Upper lobe of left lung (tissue), 6 donors: ENCODE measurements around the gene KATNAL1. TPM values are rescaled to one million over a fixed set of nuclear protein-coding genes. Genes with fewer than 3 reads are reported as not detected.

Experiments used
- ATAC-seq, 2 donors: fragments of 200-7000 bp; cut with Tn5 transposase; one replicate each; pipeline ENCODE4 v1.9.1; 2022; ENCODE audit warnings: mild to moderate bottlenecking in 2 of 2, moderate library complexity in 2 of 2; ENCODE audit not compliant: low FRiP score in 2 of 2
- DNase-seq, 2 donors: peaks; one replicate each; pipeline ENCODE4 v3.0.0-alpha.2; 2019 to 2020
- H3K27ac ChIP-seq, 4 donors: fragments of 200-600 bp; sonication (generic); one replicate each; pipeline ENCODE4 v1.5.1; 2016 to 2019
- H3K27me3 ChIP-seq, 4 donors: fragments of 200-600 bp; sonication (generic); one replicate each; pipeline ENCODE4 v1.5.1; 2017 to 2019
- H3K36me3 ChIP-seq, 4 donors: fragments of 200-600 bp; sonication (generic); one replicate each; pipeline ENCODE4 v1.5.1; 2016 to 2019
- H3K4me1 ChIP-seq, 4 donors: fragments of 200-600 bp; sonication (generic); one replicate each; pipeline ENCODE4 v1.5.1; 2018 to 2019
- H3K4me3 ChIP-seq, 4 donors: fragments of 200-600 bp; sonication (generic); one replicate each; pipeline ENCODE4 v1.5.1; 2017 to 2019; ENCODE audit warnings: mild to moderate bottlenecking in 2 of 4, moderate library complexity in 1 of 4
- H3K9me3 ChIP-seq, 4 donors: fragments of 200-600 bp; sonication (generic); one replicate each; pipeline ENCODE4 v1.5.1; 2018 to 2019
- CTCF ChIP-seq, 6 experiments: fragments of 450-650 bp in 4 of 6; fragments of 200-600 bp in 2 of 6; sonication (generic) in 2 of 6; IDR thresholded peaks; one replicate each; pipeline ENCODE4 v1.5.1; 2016 to 2019; ENCODE audit warnings: antibody characterized with exemption in 6 of 6
- EP300 ChIP-seq, 4 donors: sonication (generic); formaldehyde crosslinking; IDR thresholded peaks; one replicate each; pipeline ENCODE4 v1.5.1; 2017; ENCODE audit warnings: antibody characterized with exemption in 4 of 4, control low read depth in 2 of 4
- POLR2A ChIP-seq, 4 donors: fragments of 450-650 bp; IDR thresholded peaks; one replicate each; pipeline ENCODE4 v1.5.1; 2016 to 2017; ENCODE audit warnings: antibody characterized with exemption in 4 of 4, mild to moderate bottlenecking in 2 of 4
- POLR2AphosphoS5 ChIP-seq, 2 donors: sonication (generic); formaldehyde crosslinking; IDR thresholded peaks; one replicate each; pipeline ENCODE4 v1.5.1; 2017; ENCODE audit warnings: antibody characterized with exemption in 2 of 2
- WGBS, 2 donors: methylation state at CpG; one replicate each; pipeline ENCODE4 v1.1.5; 2017 to 2018; 5-methylcytosine and 5-hydroxymethylcytosine counted together
- total RNA-seq, 6 donors: library from RNA; depleted of rRNA in 4 of 6; stranded (reverse); fragments of >200 nt in 4 of 6; gene quantifications; one replicate each; pipeline versions ENCODE4 v1.1.0 to v1.2.1, GENCODE V29; 2016 to 2021
- donor health status: DM: no; HTN: no; CAD: no; lungs with moderate emphysema.
- donor health status: DM: no; HTN: yes; CAD: no; lungs with severe emphysema.

Gene KATNAL1
- total RNA-seq, 6 donors from 2014 or later, result 5.7 to 35.5 (median 13.9) TPM

DNA sequence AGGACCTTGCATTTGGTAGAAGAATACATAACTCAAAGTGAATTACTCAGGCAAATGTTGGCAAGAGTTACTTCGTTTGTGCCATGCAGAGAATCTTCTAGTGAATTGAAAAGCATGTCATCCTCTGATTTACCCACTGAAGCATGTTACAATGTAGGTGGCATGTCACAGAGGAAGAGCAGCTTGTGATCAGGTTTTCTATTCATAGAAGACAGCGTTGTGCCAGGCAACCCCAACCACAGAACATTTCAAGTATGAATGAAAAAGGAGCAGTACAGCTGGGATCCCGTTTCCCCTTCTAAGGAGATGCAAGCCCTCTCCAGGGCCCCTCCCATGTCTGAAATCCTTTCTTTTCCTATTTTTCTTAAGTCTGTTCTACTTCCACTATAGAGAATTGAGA lies 6.0 kb upstream of the KATNAL1 start:
- Histone ChIP-seq H3K27me3 (no peaks in the 10 kb centered on the region), H3K36me3 (no peaks in the 10 kb centered on the region), H3K27ac (no peak overlapping the region), H3K4me1 (peaks cover 5 to 15% (median 11%) of the 10 kb centered on the region in 4 donors), H3K9me3 (no peaks in the 10 kb centered on the region), H3K4me3 (no peak overlapping the region)
- no peak for ATAC-seq
- TF ChIP-seq POLR2AphosphoS5 (IDR thresholded peaks at IDR 0.05) (no peak), POLR2A (IDR thresholded peaks at IDR 0.05) (no peak), EP300 (IDR thresholded peaks at IDR 0.05) (no peak), CTCF (IDR thresholded peaks at IDR 0.05) (no peak)
- no peak for DNase-seq
- WGBS, 2 donors, result 47 to 50% methylated on average over 3 of the region's 3 CpGs

DNA sequence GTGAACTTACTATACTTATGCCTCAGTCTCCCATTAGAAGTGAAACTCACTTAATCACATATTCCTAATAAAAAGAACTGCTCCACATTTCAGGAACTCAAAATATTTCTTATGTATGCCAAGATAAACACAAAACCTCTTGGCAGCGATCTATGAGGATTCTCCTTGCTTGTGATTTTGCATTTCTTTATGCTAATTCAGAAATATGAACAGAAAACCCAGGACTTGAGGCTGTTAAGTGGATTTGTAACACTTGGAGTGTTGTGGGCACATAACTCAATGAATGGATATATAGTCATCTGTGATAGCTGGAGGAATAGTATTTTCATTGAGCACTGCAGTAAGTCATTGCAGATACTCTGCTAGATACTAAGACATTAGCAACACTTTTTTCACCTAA lies 5.6 kb upstream of the KATNAL1 start:
- H3K27me3 ChIP-seq, result no peaks in the 10 kb centered on the region
- ATAC-seq (no peak), DNase-seq (no peak)
- H3K36me3 ChIP-seq, result no peaks in the 10 kb centered on the region
- no peak overlapping the region for H3K27ac ChIP-seq
- TF ChIP-seq POLR2AphosphoS5 (IDR thresholded peaks at IDR 0.05) (no peak), EP300 (IDR thresholded peaks at IDR 0.05) (no peak), CTCF (IDR thresholded peaks at IDR 0.05) (no peak), POLR2A (IDR thresholded peaks at IDR 0.05) (no peak)
- H3K4me1 ChIP-seq, result peaks cover 7 to 16% (median 13%) of the 10 kb centered on the region in 4 donors
- no peaks in the 10 kb centered on the region for H3K9me3 ChIP-seq
- WGBS, 2 donors, result 34 to 68% methylated on average over 1 of the region's 1 CpG
- H3K4me3 ChIP-seq, result no peak overlapping the region

- ATAC-seq (no peak), DNase-seq (peak in 1 of 2 donors; percentile 84)
- 51 to 61% methylated on average over 4 of the region's 4 CpGs for WGBS, 2 donors
- TF ChIP-seq POLR2AphosphoS5 (IDR thresholded peaks at IDR 0.05) (peak; percentile 22 to 24), EP300 (IDR thresholded peaks at IDR 0.05) (peak in 1 of 4 donors; percentile 78), CTCF (IDR thresholded peaks at IDR 0.05) (no peak), POLR2A (IDR thresholded peaks at IDR 0.05) (no peak)
- Histone ChIP-seq H3K27ac (peak overlapping the region in 1 of 4 donors; percentile 95), H3K9me3 (no peaks in the 10 kb centered on the region), H3K4me1 (peaks cover 18 to 42% (median 25%) of the 10 kb centered on the region in 4 donors), H3K4me3 (no peak overlapping the region), H3K27me3 (no peaks in the 10 kb centered on the region), H3K36me3 (no peaks in the 10 kb centered on the region)
Measured at GRCh38 chr13:30308548-30308947, 1.2 kb upstream of the KATNAL1 start.

DNA sequence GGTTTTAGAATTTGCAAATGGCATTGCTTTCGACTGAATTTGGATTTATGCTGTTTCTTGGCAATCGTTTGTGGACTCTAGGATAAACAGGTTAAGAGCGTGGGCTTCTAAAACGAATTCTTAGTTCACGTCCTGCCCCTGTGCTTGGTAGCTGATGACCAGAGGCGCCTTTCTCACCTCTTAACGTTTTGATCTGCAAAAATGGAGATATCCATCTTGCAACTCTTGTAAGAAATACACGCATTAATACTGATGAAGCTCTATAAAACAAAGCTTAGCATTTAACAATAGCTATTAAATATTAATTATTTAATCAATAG lies 580 bp upstream of the KATNAL1 start:
- no peak for ATAC-seq
- 35 to 40% methylated on average over 8 of the region's 8 CpGs for WGBS, 2 donors
- TF ChIP-seq EP300 (IDR thresholded peaks at IDR 0.05) (no peak), CTCF (IDR thresholded peaks at IDR 0.05) (no peak), POLR2AphosphoS5 (IDR thresholded peaks at IDR 0.05) (no peak), POLR2A (IDR thresholded peaks at IDR 0.05) (no peak)
- Histone ChIP-seq H3K27me3 (no peaks in the 10 kb centered on the region), H3K4me3 (peak overlapping the region in 3 of 4 donors; percentile 74 to 91 (median 89)), H3K27ac (peak overlapping the region in 3 of 4 donors; percentile 80 to 95 (median 90)), H3K4me1 (peaks cover 15 to 42% (median 25%) of the 10 kb centered on the region in 4 donors), H3K36me3 (no peaks in the 10 kb centered on the region), H3K9me3 (no peaks in the 10 kb centered on the region)
- no peak for DNase-seq

DNA sequence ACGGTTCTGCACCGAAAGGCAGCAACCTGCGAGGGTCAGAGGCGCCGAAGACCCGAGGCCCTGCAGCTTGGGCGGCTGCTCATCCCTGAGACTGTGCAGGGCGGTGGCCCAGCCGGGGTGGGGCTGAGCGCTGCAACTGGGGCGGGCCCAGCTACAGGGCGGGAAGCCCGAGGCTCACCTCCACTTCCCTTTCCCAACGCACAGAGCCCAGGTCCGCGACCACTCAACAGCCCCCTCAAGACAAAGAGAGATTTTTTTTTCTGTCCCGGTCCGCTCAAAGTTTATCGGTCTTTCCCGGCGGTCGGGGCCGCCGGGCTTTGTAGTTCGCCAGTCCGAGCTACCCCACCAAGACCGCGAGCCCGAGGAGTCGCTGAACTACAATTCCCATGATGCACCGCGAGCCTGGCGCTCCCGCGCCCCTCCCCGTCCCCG lies 573 bp downstream of the KATNAL1 start:
- Histone ChIP-seq H3K27me3 (no peaks in the 10 kb centered on the region), H3K27ac (peak overlapping the region; percentile 80 to 95 (median 89)), H3K36me3 (no peaks in the 10 kb centered on the region), H3K4me3 (peak overlapping the region; percentile 62 to 91 (median 82)), H3K4me1 (peaks cover 13 to 38% (median 22%) of the 10 kb centered on the region in 4 donors), H3K9me3 (no peaks in the 10 kb centered on the region)
- TF ChIP-seq EP300 (IDR thresholded peaks at IDR 0.05) (no peak), POLR2AphosphoS5 (IDR thresholded peaks at IDR 0.05) (no peak), CTCF (IDR thresholded peaks at IDR 0.05) (no peak), POLR2A (IDR thresholded peaks at IDR 0.05) (no peak)
- DNase-seq (peak; percentile 95), ATAC-seq (peak; percentile 98 to 99)
- WGBS, 2 donors, result 0% methylated on average over 12 to 37 of the region's 37 CpGs
